NCI-H2081 (cell line): Measurements from ENCODE around the gene AMZ1.
A peak's percentile ranks its signal among the peaks of the same experiment; 100 is the strongest.
"Not testable (repeated sequence)": the region's sequence is repeated elsewhere in the genome, so short reads cannot be mapped to it uniquely, and the experiment has no call there.

Source experiments
- DNase-seq, 2 experiments: peaks; one replicate each; lab custom pipeline; 2025; lab: John Stamatoyannopoulos, UW

Gene AMZ1

GRCh38 chr7:2670171-2670570 is 17.8 kb upstream of the AMZ1 start:
- no peak for DNase-seq

- DNase-seq = peak; percentile 62 to 67
Measured at GRCh38 chr7:2670720-2671391, 17.1 kb upstream of the AMZ1 start.

- not testable (repeated sequence) for DNase-seq
Measured at GRCh38 chr7:2673214-2673613, 14.8 kb upstream of the AMZ1 start.

GRCh38 chr7:2673934-2674333 is 14.1 kb upstream of the AMZ1 start:
- no peak for DNase-seq

GRCh38 chr7:2675256-2675764 is 12.7 kb upstream of the AMZ1 start:
- no peak for DNase-seq

- not testable (repeated sequence) for DNase-seq
Measured at GRCh38 chr7:2676576-2676975, 11.4 kb upstream of the AMZ1 start.

- DNase-seq = not testable (repeated sequence)
Measured at GRCh38 chr7:2678454-2678853, 9.5 kb upstream of the AMZ1 start.

GRCh38 chr7:2679135-2680127 is 8.6 kb upstream of the AMZ1 start:
- DNase-seq = not testable (repeated sequence)

GRCh38 chr7:2680256-2680655 is 7.7 kb upstream of the AMZ1 start:
- DNase-seq = no peak

- DNase-seq = peak; percentile 57 to 60
Measured at GRCh38 chr7:2680792-2681490, 7.1 kb upstream of the AMZ1 start.

GRCh38 chr7:2681929-2682799 is 5.8 kb upstream of the AMZ1 start:
- DNase-seq = no peak

GRCh38 chr7:2684501-2684900 is 3.5 kb upstream of the AMZ1 start:
- no peak for DNase-seq

- DNase-seq = no peak
Measured at GRCh38 chr7:2686101-2686500, 1.9 kb upstream of the AMZ1 start.

- DNase-seq = peak in 1 of 2 experiments; percentile 18
Measured at GRCh38 chr7:2687338-2687869, 598 bp upstream of the AMZ1 start.

GRCh38 chr7:2688409-2689342 is 674 bp downstream of the AMZ1 start:
- no peak for DNase-seq

GRCh38 chr7:2689343-2689847 is 1.4 kb downstream of the AMZ1 start:
- no peak for DNase-seq

- DNase-seq = no peak
Measured at GRCh38 chr7:2689951-2690705, 2.1 kb downstream of the AMZ1 start.

GRCh38 chr7:2691011-2691707 is 3.2 kb downstream of the AMZ1 start:
- no peak for DNase-seq
